ENCODE measurements around the gene MAP2K1. TPM values are rescaled to one million over a fixed set of nuclear protein-coding genes. Genes with fewer than 3 reads are reported as not detected.

Gene MAP2K1
- total RNA-seq, 6 experiments from 2014 or later: 25.7 to 68.8 (median 53.9) TPM

DNA sequence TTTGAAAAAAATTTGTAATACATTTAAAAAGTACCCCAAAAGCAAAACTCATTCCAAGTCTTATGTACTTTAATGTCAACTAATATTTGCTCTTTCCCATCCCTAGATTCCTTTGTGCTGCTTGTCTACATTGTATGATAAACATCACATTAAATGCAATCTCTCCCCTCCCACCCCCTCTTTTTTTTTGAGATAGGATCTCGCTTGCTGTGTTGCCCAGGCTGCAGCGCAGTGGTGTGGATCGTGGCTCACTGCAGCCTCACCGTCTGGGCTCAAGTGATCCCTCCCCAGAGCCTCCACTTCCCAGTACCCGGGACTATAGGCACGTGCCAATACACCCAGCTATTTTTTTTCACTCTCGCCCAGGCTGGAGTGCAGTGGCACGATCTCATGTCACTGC, 12.6 kb downstream of the MAP2K1 start:
- no peak for ATAC-seq
- Histone ChIP-seq H3K9me3 (no peaks in the 10 kb centered on the region), H3K4me3 (no peak overlapping the region), H3K27ac (no peak overlapping the region), H3K4me1 (peaks cover 0 to 15% (median 7%) of the 10 kb centered on the region in 4 donors), H3K27me3 (no peaks in the 10 kb centered on the region), H3K36me3 (no peaks in the 10 kb centered on the region)
- 94% methylated on average over 8 of the region's 8 CpGs for WGBS (ENCODE audit: insufficient coverage, low coverage, low lambda C conversion rate, missing lambda C conversion rate)
- DNase-seq: no peak
- intact Hi-C loops (cut with DNase I): no loop called here
- no peak for TF ChIP-seq POLR2A (IDR thresholded peaks at IDR 0.05)
- TF ChIP-seq, protein P1, sequence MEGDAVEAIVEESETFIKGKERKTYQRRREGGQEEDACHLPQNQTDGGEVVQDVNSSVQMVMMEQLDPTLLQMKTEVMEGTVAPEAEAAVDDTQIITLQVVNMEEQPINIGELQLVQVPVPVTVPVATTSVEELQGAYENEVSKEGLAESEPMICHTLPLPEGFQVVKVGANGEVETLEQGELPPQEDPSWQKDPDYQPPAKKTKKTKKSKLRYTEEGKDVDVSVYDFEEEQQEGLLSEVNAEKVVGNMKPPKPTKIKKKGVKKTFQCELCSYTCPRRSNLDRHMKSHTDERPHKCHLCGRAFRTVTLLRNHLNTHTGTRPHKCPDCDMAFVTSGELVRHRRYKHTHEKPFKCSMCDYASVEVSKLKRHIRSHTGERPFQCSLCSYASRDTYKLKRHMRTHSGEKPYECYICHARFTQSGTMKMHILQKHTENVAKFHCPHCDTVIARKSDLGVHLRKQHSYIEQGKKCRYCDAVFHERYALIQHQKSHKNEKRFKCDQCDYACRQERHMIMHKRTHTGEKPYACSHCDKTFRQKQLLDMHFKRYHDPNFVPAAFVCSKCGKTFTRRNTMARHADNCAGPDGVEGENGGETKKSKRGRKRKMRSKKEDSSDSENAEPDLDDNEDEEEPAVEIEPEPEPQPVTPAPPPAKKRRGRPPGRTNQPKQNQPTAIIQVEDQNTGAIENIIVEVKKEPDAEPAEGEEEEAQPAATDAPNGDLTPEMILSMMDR (IDR thresholded peaks at IDR 0.05): no peak

DNA sequence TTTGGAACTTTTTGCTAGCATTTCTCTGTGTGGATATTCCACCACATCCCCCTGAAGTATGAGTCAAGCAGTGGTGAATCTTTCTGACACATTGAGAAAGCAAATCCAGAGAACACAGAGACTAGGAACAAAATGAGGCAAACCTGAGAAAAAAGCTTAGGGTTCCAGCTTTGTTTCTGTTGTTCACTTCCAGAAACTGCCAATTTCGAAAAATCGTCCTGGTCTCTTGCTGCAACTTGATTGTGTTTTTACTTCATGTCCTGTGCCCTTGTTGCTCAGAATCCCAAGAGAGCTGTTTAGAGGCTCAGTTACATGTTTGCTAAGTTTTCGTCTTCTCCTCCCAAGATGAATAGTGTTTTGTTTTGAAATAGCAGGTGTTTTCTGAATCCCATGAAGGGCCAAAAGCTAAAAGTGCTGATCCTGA, 13.7 kb downstream of the MAP2K1 start:
- Histone ChIP-seq H3K4me1 (peaks cover 0 to 25% (median 12%) of the 10 kb centered on the region in 4 donors), H3K27ac (no peak overlapping the region), H3K27me3 (no peaks in the 10 kb centered on the region), H3K9me3 (no peaks in the 10 kb centered on the region), H3K36me3 (no peaks in the 10 kb centered on the region), H3K4me3 (no peak overlapping the region)
- intact Hi-C loops (cut with DNase I): no loop called here
- 69% methylated on average over 3 of the region's 3 CpGs for WGBS (ENCODE audit: insufficient coverage, low coverage, low lambda C conversion rate, missing lambda C conversion rate)
- DNase-seq: no peak
- TF ChIP-seq, protein P1 (IDR thresholded peaks at IDR 0.05): no peak
- no peak for TF ChIP-seq POLR2A (IDR thresholded peaks at IDR 0.05)
- ATAC-seq: no peak

- DNase-seq: no peak
- H3K27ac ChIP-seq: no peak overlapping the region
- no peak overlapping the region for H3K4me3 ChIP-seq
- H3K9me3 ChIP-seq: no peaks in the 10 kb centered on the region
- intact Hi-C loops (cut with DNase I): no loop called here
- no peaks in the 10 kb centered on the region for H3K36me3 ChIP-seq
- H3K27me3 ChIP-seq: no peaks in the 10 kb centered on the region
- H3K4me1 ChIP-seq: peaks cover 0 to 35% (median 16%) of the 10 kb centered on the region in 4 donors
- ATAC-seq: no peak
- WGBS (ENCODE audit: insufficient coverage, low coverage, low lambda C conversion rate, missing lambda C conversion rate): 68% methylated on average over 7 of the region's 8 CpGs
- TF ChIP-seq, protein P1 (IDR thresholded peaks at IDR 0.05): no peak
- no peak for TF ChIP-seq POLR2A (IDR thresholded peaks at IDR 0.05)
Measured at GRCh38 chr15:66401130-66402021, 14.7 kb downstream of the MAP2K1 start.

- peaks cover 0 to 35% (median 16%) of the 10 kb centered on the region in 4 donors for H3K4me1 ChIP-seq
- intact Hi-C loops (cut with DNase I): no loop called here
- ATAC-seq: no peak
Measured at GRCh38 chr15:66402761-66403284, 16.1 kb downstream of the MAP2K1 start.

More at GRCh38 chr15:66402761-66403284, 16.1 kb downstream of the MAP2K1 start:
- no peaks in the 10 kb centered on the region for H3K36me3 ChIP-seq
- no peak overlapping the region for H3K27ac ChIP-seq
- TF ChIP-seq POLR2A (IDR thresholded peaks at IDR 0.05): no peak
- TF ChIP-seq, protein P1 (IDR thresholded peaks at IDR 0.05): no peak
- H3K27me3 ChIP-seq: no peaks in the 10 kb centered on the region
- H3K9me3 ChIP-seq: no peaks in the 10 kb centered on the region
- no peak overlapping the region for H3K4me3 ChIP-seq
- no peak for DNase-seq
- 84% methylated on average over 3 of the region's 3 CpGs for WGBS (ENCODE audit: insufficient coverage, low coverage, low lambda C conversion rate, missing lambda C conversion rate)
